GM10266 (cell line): ENCODE results near the gene NEURL2.
A peak's percentile ranks its signal among the peaks of the same experiment; 100 is the strongest.

Experiments used
- DNase-seq: peaks from one replicate; pipeline ENCODE4 v3.0.0; 2012; ENCODE audit errors: extremely low spot score
- TF ChIP-seq, protein P1 (sequence below): IDR thresholded peaks from 2 replicates; pipeline ENCODE4 v1.5.1; 2012; ENCODE audit warnings: mild to moderate bottlenecking, low read depth; ENCODE audit not compliant: control insufficient read depth, insufficient read depth; ENCODE audit errors: missing control alignments

Gene NEURL2

DNA sequence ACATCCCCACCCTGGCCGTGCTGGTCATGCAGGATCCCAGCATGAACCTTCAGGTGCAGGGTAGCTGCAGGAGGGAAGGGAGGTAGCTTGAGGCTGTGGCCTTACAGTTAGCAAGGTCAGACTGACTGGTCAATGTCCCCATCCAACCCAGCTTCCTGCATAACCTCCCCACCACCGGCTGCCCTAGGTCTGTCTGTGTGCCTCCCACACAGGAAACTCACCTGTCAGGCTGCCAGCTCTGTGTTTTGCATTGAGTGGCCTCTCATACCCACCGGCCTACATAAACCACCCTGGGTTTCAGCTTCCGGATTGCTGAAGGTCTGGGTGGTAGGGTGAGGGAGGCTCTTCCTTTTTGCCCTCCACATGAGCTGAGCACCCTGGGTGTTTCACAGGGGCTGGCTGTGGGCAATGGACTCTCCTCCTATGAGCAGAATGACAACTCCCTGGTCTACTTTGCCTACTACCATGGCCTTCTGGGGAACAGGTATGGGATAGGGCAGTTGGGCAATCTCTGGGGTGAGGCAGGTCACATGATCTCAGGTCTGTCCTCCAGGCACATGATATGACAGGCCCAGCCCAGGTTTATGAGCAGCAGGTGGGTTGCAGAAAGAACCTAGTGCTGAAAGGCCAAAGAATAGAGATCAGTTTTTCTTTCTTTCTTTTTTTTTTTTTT is 2.0 kb upstream of the NEURL2 start:
- TF ChIP-seq, protein P1, sequence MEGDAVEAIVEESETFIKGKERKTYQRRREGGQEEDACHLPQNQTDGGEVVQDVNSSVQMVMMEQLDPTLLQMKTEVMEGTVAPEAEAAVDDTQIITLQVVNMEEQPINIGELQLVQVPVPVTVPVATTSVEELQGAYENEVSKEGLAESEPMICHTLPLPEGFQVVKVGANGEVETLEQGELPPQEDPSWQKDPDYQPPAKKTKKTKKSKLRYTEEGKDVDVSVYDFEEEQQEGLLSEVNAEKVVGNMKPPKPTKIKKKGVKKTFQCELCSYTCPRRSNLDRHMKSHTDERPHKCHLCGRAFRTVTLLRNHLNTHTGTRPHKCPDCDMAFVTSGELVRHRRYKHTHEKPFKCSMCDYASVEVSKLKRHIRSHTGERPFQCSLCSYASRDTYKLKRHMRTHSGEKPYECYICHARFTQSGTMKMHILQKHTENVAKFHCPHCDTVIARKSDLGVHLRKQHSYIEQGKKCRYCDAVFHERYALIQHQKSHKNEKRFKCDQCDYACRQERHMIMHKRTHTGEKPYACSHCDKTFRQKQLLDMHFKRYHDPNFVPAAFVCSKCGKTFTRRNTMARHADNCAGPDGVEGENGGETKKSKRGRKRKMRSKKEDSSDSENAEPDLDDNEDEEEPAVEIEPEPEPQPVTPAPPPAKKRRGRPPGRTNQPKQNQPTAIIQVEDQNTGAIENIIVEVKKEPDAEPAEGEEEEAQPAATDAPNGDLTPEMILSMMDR: no peak
- no peak for DNase-seq

DNA sequence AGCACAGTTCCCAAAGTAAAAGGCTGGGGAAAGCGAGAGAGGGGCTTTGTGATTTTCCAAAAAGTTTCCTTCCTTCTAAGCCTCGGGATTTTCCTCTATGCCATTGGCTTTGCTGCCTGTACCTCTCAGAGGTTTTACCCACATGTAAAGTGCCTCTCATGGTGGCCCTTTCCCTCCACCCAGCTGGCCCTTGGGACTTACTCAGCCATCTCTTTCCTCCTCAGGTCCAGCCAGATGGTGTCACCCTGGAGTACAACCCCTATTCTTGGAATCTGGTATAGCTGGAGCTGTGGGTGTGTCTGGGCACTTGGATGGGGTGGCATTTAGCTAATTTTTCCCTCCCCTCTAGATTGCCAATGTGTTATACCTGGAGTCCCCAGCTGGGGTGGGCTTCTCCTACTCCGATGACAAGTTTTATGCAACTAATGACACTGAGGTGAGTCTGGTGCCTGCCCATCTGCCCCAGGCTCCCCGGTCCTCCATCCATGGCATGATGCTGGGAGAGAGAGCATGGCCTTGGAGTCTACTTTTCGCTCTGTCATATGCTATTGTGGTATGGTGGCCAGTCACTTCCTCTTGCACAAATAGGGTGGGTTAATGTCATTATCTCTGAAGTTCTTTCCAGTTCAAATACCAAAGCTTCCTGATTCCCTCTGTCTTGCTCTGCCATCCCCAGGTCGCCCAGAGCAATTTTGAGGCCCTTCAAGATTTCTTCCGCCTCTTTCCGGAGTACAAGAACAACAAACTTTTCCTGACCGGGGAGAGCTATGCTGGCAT is 1.2 kb upstream of the NEURL2 start:
- DNase-seq: no peak
- TF ChIP-seq, protein P1: no peak

DNA sequence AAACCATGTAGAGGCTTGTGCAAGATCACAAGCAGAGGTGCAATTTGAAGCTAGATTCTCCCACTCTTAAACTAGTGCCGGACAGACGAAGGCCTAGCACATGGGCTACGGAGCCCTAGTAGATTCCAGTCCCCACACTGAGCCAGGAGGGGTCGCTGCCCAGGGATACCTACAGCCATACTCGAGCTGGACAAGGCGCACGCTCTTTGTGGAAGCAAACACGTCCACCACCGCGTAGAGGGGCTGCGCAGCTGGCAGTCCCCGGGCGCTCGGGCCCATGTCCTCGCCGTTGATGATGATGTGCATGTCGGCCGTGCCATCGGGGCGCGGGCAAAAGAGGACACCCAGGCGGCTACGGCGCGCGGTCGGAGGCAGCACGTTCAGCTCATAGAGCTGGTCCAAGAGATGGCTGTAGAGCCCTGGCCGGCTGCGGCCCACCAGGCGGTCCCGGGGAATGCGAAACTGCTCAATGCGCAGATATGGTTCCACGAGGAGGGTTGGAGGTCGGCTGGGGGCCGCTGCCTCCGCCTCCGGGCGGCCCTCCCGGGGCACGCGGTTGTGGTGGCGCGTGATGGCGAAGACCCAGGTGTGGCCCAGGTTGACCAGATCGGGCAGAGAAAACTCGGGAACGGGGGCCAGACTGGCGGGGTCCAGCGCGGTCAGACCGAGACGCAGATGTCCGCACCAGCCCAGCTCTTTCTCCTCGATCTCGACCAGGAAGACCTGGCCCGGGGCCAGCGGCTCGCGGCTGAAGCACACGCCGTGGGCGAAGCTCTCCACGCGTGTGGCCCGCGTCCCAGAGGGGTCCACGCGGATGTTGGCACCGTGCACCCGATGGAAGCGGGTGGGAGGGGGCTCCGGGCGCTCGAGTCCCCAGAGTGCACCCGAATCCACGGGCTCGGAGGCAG is 677 bp downstream of the NEURL2 start:
- TF ChIP-seq, protein P1: peak; percentile 65
- DNase-seq: peak; percentile 76

DNA sequence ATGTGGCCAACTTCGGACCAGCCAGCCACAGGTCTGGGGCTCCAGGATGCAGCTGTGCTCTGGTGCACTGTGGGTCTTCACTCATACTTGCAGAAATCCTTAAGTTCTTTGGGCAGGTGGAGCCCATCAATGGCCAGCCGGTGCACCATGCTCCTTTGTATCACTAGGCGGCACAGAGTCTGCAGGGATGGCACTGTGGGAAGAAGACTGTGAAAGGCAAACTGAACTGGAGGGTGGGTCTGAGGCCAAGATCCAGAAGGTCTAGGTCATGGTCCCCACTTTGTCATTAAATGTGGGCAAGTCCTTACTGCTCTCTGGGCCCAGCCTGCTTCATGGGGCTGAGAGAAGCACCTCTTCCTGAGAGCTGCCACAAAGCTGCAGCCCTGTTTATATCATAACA is 2.3 kb downstream of the NEURL2 start:
- TF ChIP-seq, protein P1: no peak

DNA sequence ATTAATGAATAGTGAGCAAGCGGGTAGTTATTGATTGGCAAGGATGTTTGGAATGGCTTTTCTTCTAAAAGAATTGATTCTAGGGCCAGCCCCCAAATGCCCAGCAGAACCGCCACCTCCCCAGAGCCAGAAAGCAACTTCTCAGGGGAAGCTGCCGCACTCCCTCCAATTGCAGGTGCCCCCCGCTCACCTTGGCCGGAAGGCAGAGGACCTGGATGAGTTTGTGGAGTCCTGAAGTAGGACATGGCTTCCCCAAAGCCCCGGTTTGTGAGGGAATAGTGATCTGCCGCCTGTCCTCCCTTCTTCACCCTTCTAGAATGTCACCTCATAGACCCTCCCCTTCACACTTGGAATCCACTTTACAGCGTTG is 3.7 kb downstream of the NEURL2 start, which contains the start of gene SPATA25:
Gene SPATA25 (minus strand): TSS at position 277 of the 370 bp plus-strand sequence. CDS start 32 bp downstream, at position 245.
- DNase-seq: no peak
- TF ChIP-seq, protein P1: no peak

More for the DNA sequence above, 2.3 kb downstream of the NEURL2 start:
- DNase-seq: no peak

DNA sequence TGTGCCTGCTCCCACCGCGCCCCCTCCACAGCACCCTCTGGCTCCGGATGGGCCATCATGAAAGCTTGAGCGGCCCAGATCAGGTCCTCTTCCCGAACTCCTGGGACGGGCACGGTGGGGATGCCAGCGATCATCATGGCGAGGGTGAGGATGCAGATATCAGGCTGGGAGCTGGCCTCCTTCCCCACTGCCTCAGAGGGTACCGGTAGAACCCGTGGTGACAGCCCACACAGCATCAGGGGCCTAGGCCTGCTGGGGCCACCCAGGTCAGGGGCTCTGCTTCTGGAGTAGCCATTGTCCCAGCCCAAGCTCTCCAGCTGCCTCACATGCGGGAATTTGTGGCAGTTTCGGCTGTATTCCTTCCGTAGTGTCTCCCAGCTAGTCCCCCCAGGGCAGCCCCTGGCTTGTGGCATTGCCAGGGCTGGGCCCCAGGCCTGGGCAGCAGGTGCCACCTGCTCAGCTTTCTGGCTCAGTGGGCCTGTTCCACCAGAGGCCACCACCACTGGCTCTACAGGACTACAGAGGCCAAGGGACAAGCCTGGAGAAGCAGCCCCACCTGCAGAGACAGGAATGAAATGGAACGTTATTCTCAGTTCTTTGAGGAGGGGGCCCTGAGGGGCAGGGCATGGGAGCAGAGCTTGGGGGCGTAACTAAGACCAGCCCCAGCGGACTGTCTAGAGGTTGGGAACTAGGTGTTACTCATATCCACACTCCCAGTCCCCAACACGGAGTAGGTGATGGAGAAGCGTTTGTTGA is 4.2 kb downstream of the NEURL2 start:
- TF ChIP-seq, protein P1: no peak
- DNase-seq: no peak
